ENCODE data around the gene FN3K.
A peak's percentile ranks its signal among the peaks of the same experiment; 100 is the strongest.

FN3K gene

DNA sequence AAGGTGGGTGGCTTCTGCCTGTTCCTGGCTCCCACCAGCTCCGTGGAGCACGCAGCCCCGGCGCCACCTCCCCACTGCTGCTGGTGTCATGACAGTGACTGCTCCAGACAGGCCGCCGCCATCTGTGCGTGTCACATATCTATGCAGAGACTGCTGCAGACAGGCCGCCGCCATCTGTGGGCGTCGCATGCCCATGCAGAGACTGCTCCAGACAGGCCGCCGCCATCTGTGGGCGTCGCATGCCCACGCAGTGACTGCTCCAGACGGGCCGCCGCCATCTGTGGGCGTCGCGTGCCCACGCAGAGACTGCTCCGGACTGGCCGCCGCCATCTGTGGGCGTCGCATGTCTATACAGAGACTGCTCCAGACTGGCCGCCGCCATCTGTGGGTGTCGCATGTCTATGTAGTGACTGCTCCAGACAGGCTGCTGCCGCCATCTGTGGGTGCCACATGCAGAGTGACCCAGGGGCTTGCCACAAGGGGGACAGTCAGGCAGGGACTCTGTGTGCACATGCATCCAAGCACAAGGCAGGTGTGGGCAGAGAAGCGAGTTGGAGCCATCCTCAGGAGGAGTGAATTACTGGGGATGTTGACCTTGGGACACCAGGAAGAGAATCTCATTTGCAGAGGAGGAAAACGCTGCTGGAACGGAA lies 22.2 kb upstream of the FN3K start:
- Histone ChIP-seq H3K4me1 (ENCODE audit: control insufficient read depth, low read length) (peaks cover 14% of the 10 kb centered on the region), H4K20me1 (ENCODE audit: control insufficient read depth, insufficient read depth, low read depth, low read length) (no peaks in the 10 kb centered on the region), H3K27ac (ENCODE audit: low read depth, low read length) (no peak overlapping the region), H3K9me3 (ENCODE audit: control insufficient read depth, insufficient read depth, low read length) (no peaks in the 10 kb centered on the region), H3K36me3 (ENCODE audit: control insufficient read depth, low read length) (no peaks in the 10 kb centered on the region), H3K27me3 (ENCODE audit: control insufficient read depth, low read length) (no peaks in the 10 kb centered on the region), H3K4me2 (ENCODE audit: low read length) (no peak overlapping the region), H3K9me2 (replicated peaks; ENCODE audit: control insufficient read depth, low read length) (no peaks in the 10 kb centered on the region), H3K4me3 (ENCODE audit: low read length) (no peak overlapping the region), H3F3A (ENCODE audit: control insufficient read depth, insufficient read depth) (no peaks in the 10 kb centered on the region), H3K79me2 (ENCODE audit: control insufficient read depth, low read length) (peaks cover 16% of the 10 kb centered on the region)
- TF ChIP-seq, protein P1, sequence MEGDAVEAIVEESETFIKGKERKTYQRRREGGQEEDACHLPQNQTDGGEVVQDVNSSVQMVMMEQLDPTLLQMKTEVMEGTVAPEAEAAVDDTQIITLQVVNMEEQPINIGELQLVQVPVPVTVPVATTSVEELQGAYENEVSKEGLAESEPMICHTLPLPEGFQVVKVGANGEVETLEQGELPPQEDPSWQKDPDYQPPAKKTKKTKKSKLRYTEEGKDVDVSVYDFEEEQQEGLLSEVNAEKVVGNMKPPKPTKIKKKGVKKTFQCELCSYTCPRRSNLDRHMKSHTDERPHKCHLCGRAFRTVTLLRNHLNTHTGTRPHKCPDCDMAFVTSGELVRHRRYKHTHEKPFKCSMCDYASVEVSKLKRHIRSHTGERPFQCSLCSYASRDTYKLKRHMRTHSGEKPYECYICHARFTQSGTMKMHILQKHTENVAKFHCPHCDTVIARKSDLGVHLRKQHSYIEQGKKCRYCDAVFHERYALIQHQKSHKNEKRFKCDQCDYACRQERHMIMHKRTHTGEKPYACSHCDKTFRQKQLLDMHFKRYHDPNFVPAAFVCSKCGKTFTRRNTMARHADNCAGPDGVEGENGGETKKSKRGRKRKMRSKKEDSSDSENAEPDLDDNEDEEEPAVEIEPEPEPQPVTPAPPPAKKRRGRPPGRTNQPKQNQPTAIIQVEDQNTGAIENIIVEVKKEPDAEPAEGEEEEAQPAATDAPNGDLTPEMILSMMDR (IDR thresholded peaks at IDR 0.05; ENCODE audit: low read depth, low read length, poor library complexity, severe bottlenecking): no peak
- no peak for TF ChIP-seq EZH2phosphoT487 (IDR thresholded peaks at IDR 0.05; ENCODE audit: borderline replicate concordance, low read length)

GRCh38 chr17:82716203-82717010 lies 19.0 kb upstream of the FN3K start, which contains the start of gene FN3KRP:
Gene FN3KRP (plus strand): TSS chr17:82716706. CDS start chr17:82716756, 50 bp downstream.
- H3K27me3 ChIP-seq (ENCODE audit: control insufficient read depth, low read length): no peaks in the 10 kb centered on the region
- no peaks in the 10 kb centered on the region for H4K20me1 ChIP-seq (ENCODE audit: control insufficient read depth, insufficient read depth, low read depth, low read length)
- H3K79me2 ChIP-seq (ENCODE audit: control insufficient read depth, low read length): peaks cover 19% of the 10 kb centered on the region
- H3K9me2 ChIP-seq (replicated peaks; ENCODE audit: control insufficient read depth, low read length): no peaks in the 10 kb centered on the region
- TF ChIP-seq, protein P1 (IDR thresholded peaks at IDR 0.05; ENCODE audit: low read depth, low read length, poor library complexity, severe bottlenecking): no peak
- no peak for TF ChIP-seq EZH2phosphoT487 (IDR thresholded peaks at IDR 0.05; ENCODE audit: borderline replicate concordance, low read length)
- peak within 1 kb of the TSS; percentile 95 for H3K4me2 ChIP-seq (ENCODE audit: low read length)
- peak within 1 kb of the TSS; percentile 74 for H3K4me3 ChIP-seq (ENCODE audit: low read length)
- peaks cover 13% of the 10 kb centered on the region for H3K4me1 ChIP-seq (ENCODE audit: control insufficient read depth, low read length)
- H3K36me3 ChIP-seq (ENCODE audit: control insufficient read depth, low read length): peaks cover 20% of the 10 kb centered on the region
- H3K27ac ChIP-seq (ENCODE audit: low read depth, low read length): 0 out of 2 replicates have a peak within 1 kb of the TSS, but pooled peaks have one; percentile 19
- H3F3A ChIP-seq (ENCODE audit: control insufficient read depth, insufficient read depth): no peaks in the 10 kb centered on the region
- H3K9me3 ChIP-seq (ENCODE audit: control insufficient read depth, insufficient read depth, low read length): no peaks in the 10 kb centered on the region

DNA sequence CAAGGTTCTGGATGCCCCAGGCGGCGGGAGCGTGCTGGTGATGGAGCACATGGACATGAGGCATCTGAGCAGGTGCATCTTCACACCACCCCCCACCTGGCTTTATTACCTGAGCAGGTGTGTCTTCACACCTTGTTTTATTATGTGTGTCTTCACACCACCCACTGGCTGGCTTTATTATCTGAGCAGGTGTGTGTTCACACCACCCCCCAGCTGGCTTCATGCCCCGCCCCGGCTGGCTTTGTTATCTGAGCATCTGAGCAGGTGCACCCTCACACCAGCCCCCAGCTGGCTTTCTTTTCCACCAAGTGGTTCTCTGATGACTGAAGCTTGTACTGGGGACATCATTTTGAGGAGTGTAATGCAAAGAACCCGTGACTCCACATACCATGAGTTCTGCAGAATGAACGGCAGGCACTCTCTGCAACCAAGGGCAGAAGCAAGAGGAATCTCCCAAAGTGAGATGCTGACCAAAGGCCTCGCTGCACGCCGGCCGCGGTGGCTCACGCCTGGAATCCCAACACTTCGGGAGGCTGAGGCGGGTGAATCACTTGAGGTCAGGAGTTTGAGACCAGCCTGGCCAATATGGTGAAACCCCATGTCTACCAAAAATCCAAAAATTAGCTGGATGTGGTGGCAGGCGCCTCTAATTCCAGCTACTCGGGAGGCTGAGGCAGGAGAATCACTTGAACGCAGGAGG lies 16.3 kb upstream of the FN3K start:
- Histone ChIP-seq H3F3A (ENCODE audit: control insufficient read depth, insufficient read depth) (no peaks in the 10 kb centered on the region), H3K4me1 (ENCODE audit: control insufficient read depth, low read length) (peaks cover 13% of the 10 kb centered on the region), H3K4me2 (ENCODE audit: low read length) (no peak overlapping the region), H3K9me3 (ENCODE audit: control insufficient read depth, insufficient read depth, low read length) (no peaks in the 10 kb centered on the region), H3K27ac (ENCODE audit: low read depth, low read length) (no peak overlapping the region), H4K20me1 (ENCODE audit: control insufficient read depth, insufficient read depth, low read depth, low read length) (no peaks in the 10 kb centered on the region), H3K36me3 (ENCODE audit: control insufficient read depth, low read length) (peaks cover 35% of the 10 kb centered on the region), H3K9me2 (replicated peaks; ENCODE audit: control insufficient read depth, low read length) (no peaks in the 10 kb centered on the region), H3K79me2 (ENCODE audit: control insufficient read depth, low read length) (peaks cover 19% of the 10 kb centered on the region), H3K4me3 (ENCODE audit: low read length) (no peak overlapping the region), H3K27me3 (ENCODE audit: control insufficient read depth, low read length) (no peaks in the 10 kb centered on the region)
- TF ChIP-seq EZH2phosphoT487 (IDR thresholded peaks at IDR 0.05; ENCODE audit: borderline replicate concordance, low read length): no peak
